Brain microvascular endothelial cell (primary cell): ENCODE measurements around the gene MAP2K5.

Source experiments
- DNase-seq: peaks from one replicate; pipeline ENCODE4 v3.0.0-alpha.2; 2020
- H3K27ac ChIP-seq: fragments of 250-450 bp; sonication (Bioruptor Pico); 2 replicates; pipeline ENCODE4 v1.5.1; 2020; ENCODE audit warnings: mild to moderate bottlenecking, moderate library complexity
- H3K27me3 ChIP-seq: fragments of 250-450 bp; sonication (Bioruptor Pico); replicated peaks from 2 replicates; pipeline ENCODE4 v1.5.1; 2020; ENCODE audit warnings: mild to moderate bottlenecking
- H3K36me3 ChIP-seq: fragments of 250-450 bp; sonication (Bioruptor Pico); replicated peaks from 2 replicates; pipeline ENCODE4 v1.5.1; 2020; ENCODE audit warnings: mild to moderate bottlenecking
- H3K4me3 ChIP-seq: 2 replicates; pipeline ENCODE4 v1.5.1; 2011; ENCODE audit warnings: low read depth, mild to moderate bottlenecking, control low read depth, low read length, moderate library complexity
- CTCF ChIP-seq: IDR thresholded peaks from 2 replicates; pipeline ENCODE4 v1.5.1; 2011; ENCODE audit warnings: low read depth, mild to moderate bottlenecking, moderate library complexity, low read length, control low read depth, inconsistent platforms; ENCODE audit errors: missing control alignments
- in situ Hi-C: cut with HindIII; loops from 2 replicates; pipeline ENCODE4 v1.10.0; 2017; ENCODE audit warnings: low sequenced_read_pairs, low pct_ligation_motif_present

MAP2K5 gene

GRCh38 chr15:67556976-67557570 lies 14.6 kb downstream of the MAP2K5 start:
- no peak overlapping the region for H3K4me3 ChIP-seq
- no peaks in the 10 kb centered on the region for H3K27me3 ChIP-seq
- H3K27ac ChIP-seq = no peak overlapping the region
- DNase-seq = no peak
- no peaks in the 10 kb centered on the region for H3K36me3 ChIP-seq
- in situ Hi-C loops = no loop called here
- no peak for TF ChIP-seq CTCF

GRCh38 chr15:67558502-67558901 lies 16.0 kb downstream of the MAP2K5 start:
- no peak for DNase-seq
- no peaks in the 10 kb centered on the region for H3K27me3 ChIP-seq

GRCh38 chr15:67559158-67559557 lies 16.7 kb downstream of the MAP2K5 start:
- no peak for DNase-seq
- Histone ChIP-seq H3K27ac (no peak overlapping the region), H3K36me3 (no peaks in the 10 kb centered on the region), H3K27me3 (no peaks in the 10 kb centered on the region), H3K4me3 (no peak overlapping the region)
- in situ Hi-C loops = no loop called here
- no peak for TF ChIP-seq CTCF

More at GRCh38 chr15:67558502-67558901, 16.0 kb downstream of the MAP2K5 start:
- H3K36me3 ChIP-seq = no peaks in the 10 kb centered on the region
- H3K27ac ChIP-seq = no peak overlapping the region
- no peak overlapping the region for H3K4me3 ChIP-seq
- in situ Hi-C loops = no loop called here
- TF ChIP-seq CTCF = no peak

GRCh38 chr15:67559576-67559975 lies 17.1 kb downstream of the MAP2K5 start:
- no peak for DNase-seq
- Histone ChIP-seq H3K27ac (no peak overlapping the region), H3K27me3 (no peaks in the 10 kb centered on the region), H3K4me3 (no peak overlapping the region), H3K36me3 (no peaks in the 10 kb centered on the region)
- TF ChIP-seq CTCF = no peak
- in situ Hi-C loops = no loop called here

- no peaks in the 10 kb centered on the region for H3K36me3 ChIP-seq
- no peak overlapping the region for H3K4me3 ChIP-seq
- no peak for TF ChIP-seq CTCF
- no peak overlapping the region for H3K27ac ChIP-seq
- no peak for DNase-seq
- in situ Hi-C loops = no loop called here
- H3K27me3 ChIP-seq = no peaks in the 10 kb centered on the region
These were observed 17.8 kb downstream of the MAP2K5 start for GRCh38 chr15:67560320-67560719.

- no peak overlapping the region for H3K4me3 ChIP-seq
- DNase-seq = no peak
- H3K36me3 ChIP-seq = no peaks in the 10 kb centered on the region
- TF ChIP-seq CTCF = no peak
- no peak overlapping the region for H3K27ac ChIP-seq
- in situ Hi-C loops = no loop called here
- no peaks in the 10 kb centered on the region for H3K27me3 ChIP-seq
These were observed 20.6 kb downstream of the MAP2K5 start for GRCh38 chr15:67563092-67563491.
